DOHH2 (cell line): ENCODE data around the gene MTG1.

ENCODE experiments used
- H3F3A ChIP-seq: fragments of 200-600 bp; sonication (generic), shearing (Covaris generic); 2 replicates; pipeline ENCODE4 v1.6.0; 2016; ENCODE audit warnings: antibody characterized with exemption, mild to moderate bottlenecking; ENCODE audit not compliant: control insufficient read depth, insufficient read depth
- H3K27ac ChIP-seq: fragments of 200-600 bp; sonication (generic); 2 replicates; pipeline ENCODE4 v1.5.1; 2014; ENCODE audit warnings: low read depth, mild to moderate bottlenecking, low read length, moderate library complexity
- H3K27me3 ChIP-seq: fragments of 200-600 bp; sonication (generic); 2 replicates; pipeline ENCODE4 v1.6.1; 2014; ENCODE audit warnings: mild to moderate bottlenecking, low read length, mixed read lengths; ENCODE audit not compliant: control insufficient read depth
- H3K36me3 ChIP-seq: fragments of 200-600 bp; sonication (generic); 2 replicates; pipeline ENCODE4 v1.6.1; 2014; ENCODE audit warnings: mild to moderate bottlenecking, low read length, moderate library complexity, mixed read lengths; ENCODE audit not compliant: control insufficient read depth
- H3K4me1 ChIP-seq: fragments of 200-600 bp; sonication (generic); 2 replicates; pipeline ENCODE4 v1.6.1; 2014; ENCODE audit warnings: mild to moderate bottlenecking, low read length, mixed read lengths; ENCODE audit not compliant: control insufficient read depth
- H3K4me2 ChIP-seq: fragments of 200-600 bp; sonication (generic); 2 replicates; pipeline ENCODE4 v1.6.0; 2014; ENCODE audit warnings: mild to moderate bottlenecking, low read length, moderate library complexity
- H3K4me3 ChIP-seq: fragments of 200-600 bp; sonication (generic); 2 replicates; pipeline ENCODE4 v1.5.1; 2014; ENCODE audit warnings: mild to moderate bottlenecking, low read length, mixed read lengths
- H3K79me2 ChIP-seq: fragments of 200-600 bp; sonication (generic); 2 replicates; pipeline ENCODE4 v1.6.1; 2014; ENCODE audit warnings: mild to moderate bottlenecking, low read length, mixed read lengths; ENCODE audit not compliant: control insufficient read depth
- H3K9me2 ChIP-seq: fragments of 200-600 bp; sonication (generic); replicated peaks from 2 replicates; pipeline ENCODE4 v1.6.1; 2014; ENCODE audit warnings: mild to moderate bottlenecking, low read length, mixed read lengths; ENCODE audit not compliant: control insufficient read depth
- H3K9me3 ChIP-seq: fragments of 200-600 bp; sonication (generic); 2 replicates; pipeline ENCODE4 v1.6.1; 2014; ENCODE audit warnings: antibody characterized with exemption, low read length, mixed read lengths; ENCODE audit not compliant: control insufficient read depth, insufficient read depth
- H4K20me1 ChIP-seq: fragments of 200-600 bp; sonication (generic); 2 replicates; pipeline ENCODE4 v1.6.0; 2014; ENCODE audit warnings: low read depth, mild to moderate bottlenecking, antibody characterized with exemption, low read length, moderate library complexity; ENCODE audit not compliant: control insufficient read depth, insufficient read depth
- CTCF ChIP-seq: fragments of 200-600 bp; sonication (generic); IDR thresholded peaks from one replicate; pipeline ENCODE4 v1.5.1; 2014; ENCODE audit warnings: antibody characterized with exemption, mild to moderate bottlenecking, low read depth, low read length; ENCODE audit not compliant: poor library complexity, severe bottlenecking
- EZH2phosphoT487 ChIP-seq: fragments of 200-600 bp; sonication (generic); IDR thresholded peaks from 2 replicates; pipeline ENCODE4 v1.6.1; 2017; ENCODE audit warnings: borderline replicate concordance, mild to moderate bottlenecking, antibody characterized with exemption, low read length, moderate library complexity, mixed read lengths

Gene MTG1

GRCh38 chr10:133396035-133396624, 2.2 kb downstream of the MTG1 start:
- Histone ChIP-seq H3K27me3 (no peaks in the 10 kb centered on the region), H3K27ac (no peak overlapping the region), H3K9me3 (no peaks in the 10 kb centered on the region), H3K4me1 (peaks cover 36% of the 10 kb centered on the region), H3K4me3 (0 out of 2 replicates have a peak overlapping the region, but pooled peaks have one; percentile 83), H4K20me1 (peaks cover 5% of the 10 kb centered on the region; the same call in 1 of the 2 replicates), H3F3A (no peaks in the 10 kb centered on the region), H3K79me2 (peaks cover 64% of the 10 kb centered on the region), H3K36me3 (peaks cover 60% of the 10 kb centered on the region), H3K4me2 (peak overlapping the region; percentile 86), H3K9me2 (no peaks in the 10 kb centered on the region)
- TF ChIP-seq CTCF = no peak
- no peak for TF ChIP-seq EZH2phosphoT487

GRCh38 chr10:133397938-133398337, 4.0 kb downstream of the MTG1 start:
- no peaks in the 10 kb centered on the region for H3K9me2 ChIP-seq
- no peak overlapping the region for H3K4me3 ChIP-seq
- H3F3A ChIP-seq = no peaks in the 10 kb centered on the region
- H3K27me3 ChIP-seq = no peaks in the 10 kb centered on the region
- H3K4me2 ChIP-seq = no peak overlapping the region
- H3K4me1 ChIP-seq = peaks cover 18% of the 10 kb centered on the region
- peaks cover 5% of the 10 kb centered on the region; the same call in 1 of the 2 replicates for H4K20me1 ChIP-seq
- H3K9me3 ChIP-seq = no peaks in the 10 kb centered on the region
- H3K36me3 ChIP-seq = peaks cover 72% of the 10 kb centered on the region
- H3K27ac ChIP-seq = no peak overlapping the region
- TF ChIP-seq EZH2phosphoT487 (no peak), CTCF (no peak)
- H3K79me2 ChIP-seq = peaks cover 72% of the 10 kb centered on the region

- Histone ChIP-seq H3K79me2 (peaks cover 71% of the 10 kb centered on the region), H3K9me2 (no peaks in the 10 kb centered on the region), H3K4me1 (peaks cover 10% of the 10 kb centered on the region), H3K27me3 (no peaks in the 10 kb centered on the region), H3K4me2 (no peak overlapping the region), H3K36me3 (peaks cover 79% of the 10 kb centered on the region), H3K4me3 (no peak overlapping the region), H4K20me1 (peaks cover 5% of the 10 kb centered on the region; the same call in 1 of the 2 replicates), H3K9me3 (no peaks in the 10 kb centered on the region), H3K27ac (no peak overlapping the region), H3F3A (no peaks in the 10 kb centered on the region)
- no peak for TF ChIP-seq EZH2phosphoT487
- no peak for TF ChIP-seq CTCF
These were observed 5.2 kb downstream of the MTG1 start for GRCh38 chr10:133399123-133399601.
